Gastrocnemius medialis (tissue), 4 donors: ENCODE data around the gene COL19A1.

Experiments used
- CTCF ChIP-seq, 5 experiments: fragments of 450-650 bp in 3 of 5; fragments of 200-600 bp in 2 of 5; sonication (generic) in 2 of 5; IDR thresholded peaks in 4 of 5; conservative IDR thresholded peaks in 1 of 5; 1 replicate in 4 of 5; 2 replicates in 1 of 5; pipeline ENCODE4 v1.5.1; 2016 to 2019; ENCODE audit warnings: antibody characterized with exemption in 5 of 5, mild to moderate bottlenecking in 3 of 5, moderate library complexity in 3 of 5
- POLR2A ChIP-seq, 2 donors: fragments of 450-650 bp; IDR thresholded peaks; one replicate each; pipeline ENCODE4 v1.6.1; 2017; ENCODE audit warnings: antibody characterized with exemption in 2 of 2, mild to moderate bottlenecking in 2 of 2, moderate library complexity in 2 of 2

DNA sequence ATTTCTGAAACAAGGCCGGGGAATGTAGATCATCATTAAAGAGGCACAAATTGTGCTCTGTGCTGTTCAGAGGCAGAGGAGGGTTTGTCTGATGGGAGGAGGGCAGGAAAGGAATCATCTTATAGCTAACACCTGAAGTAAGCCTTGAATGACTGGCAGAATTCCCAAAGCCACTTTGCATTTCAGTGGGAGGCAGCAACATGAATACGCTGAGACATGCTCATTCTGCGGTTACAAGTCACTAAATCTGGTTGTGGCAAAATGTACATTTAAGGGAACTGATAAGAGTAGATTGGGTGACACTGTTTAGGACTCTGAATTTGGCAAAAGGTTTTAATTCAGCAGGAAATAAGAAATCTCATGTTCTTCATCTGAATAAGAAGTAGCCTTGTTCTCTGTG, 4.4 kb upstream of the COL19A1 start:
- TF ChIP-seq CTCF (IDR thresholded peaks at IDR 0.05 in 4 of 5, conservative IDR thresholded peaks at IDR 0.05 in 1 of 5) = no peak
- no peak for TF ChIP-seq POLR2A (IDR thresholded peaks at IDR 0.05)
